Umbilical cord (tissue), 2 donors: ENCODE results near the gene DNM2. TPM values are rescaled to one million over a fixed set of nuclear protein-coding genes. Genes with fewer than 3 reads are reported as not detected.
A peak's percentile ranks its signal among the peaks of the same experiment; 100 is the strongest.
"Not testable (repeated sequence)": the region's sequence is repeated elsewhere in the genome, so short reads cannot be mapped to it uniquely, and the experiment has no call there.

Source experiments
- DNase-seq: peaks from one replicate; pipeline ENCODE4 v3.0.0-alpha.2; 2015; ENCODE audit warnings: low spot score
- total RNA-seq: library from RNA; depleted of rRNA; stranded (reverse); fragments of >200 nt; gene quantifications from one replicate; pipeline ENCODE4 v1.2.3, GENCODE V29; 2014; ENCODE audit warnings: low replicate concordance; ENCODE audit not compliant: insufficient read depth

Gene DNM2
- total RNA-seq, 1 donor from 2014 or later, result 62.8 TPM

DNA sequence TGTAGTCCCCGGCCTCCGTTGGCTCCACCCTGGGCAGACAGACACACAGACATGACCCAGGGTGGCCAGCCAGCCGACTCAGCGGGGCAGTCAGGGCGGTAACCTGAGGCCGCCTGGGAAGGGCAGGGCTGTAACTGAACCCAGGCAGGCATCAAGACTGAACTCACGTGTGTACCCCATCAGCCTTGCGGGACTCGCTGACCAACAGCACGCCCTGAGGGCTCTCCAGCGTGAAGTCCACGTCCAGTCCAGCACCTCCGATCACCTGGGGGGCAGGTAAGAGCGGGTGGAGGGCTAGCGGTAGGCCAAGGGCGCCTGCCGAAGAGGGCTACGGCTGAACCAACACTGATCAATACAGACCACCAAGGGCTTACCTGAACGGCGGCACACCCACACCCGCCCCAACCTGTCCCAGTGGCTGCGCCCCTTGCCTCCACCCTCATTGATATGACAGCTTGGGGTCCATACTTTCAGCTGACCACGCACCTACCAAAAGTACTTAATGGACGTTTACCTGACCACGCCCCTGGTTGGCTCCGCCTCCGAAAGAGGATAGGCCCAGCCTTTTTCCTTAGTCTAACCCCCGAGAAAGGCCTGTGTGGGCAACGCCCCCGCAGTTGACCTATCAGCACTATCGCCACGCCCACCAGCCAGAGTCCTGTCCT, 117.3 kb downstream of the DNM2 start:
- DNase-seq, result no peak

DNA sequence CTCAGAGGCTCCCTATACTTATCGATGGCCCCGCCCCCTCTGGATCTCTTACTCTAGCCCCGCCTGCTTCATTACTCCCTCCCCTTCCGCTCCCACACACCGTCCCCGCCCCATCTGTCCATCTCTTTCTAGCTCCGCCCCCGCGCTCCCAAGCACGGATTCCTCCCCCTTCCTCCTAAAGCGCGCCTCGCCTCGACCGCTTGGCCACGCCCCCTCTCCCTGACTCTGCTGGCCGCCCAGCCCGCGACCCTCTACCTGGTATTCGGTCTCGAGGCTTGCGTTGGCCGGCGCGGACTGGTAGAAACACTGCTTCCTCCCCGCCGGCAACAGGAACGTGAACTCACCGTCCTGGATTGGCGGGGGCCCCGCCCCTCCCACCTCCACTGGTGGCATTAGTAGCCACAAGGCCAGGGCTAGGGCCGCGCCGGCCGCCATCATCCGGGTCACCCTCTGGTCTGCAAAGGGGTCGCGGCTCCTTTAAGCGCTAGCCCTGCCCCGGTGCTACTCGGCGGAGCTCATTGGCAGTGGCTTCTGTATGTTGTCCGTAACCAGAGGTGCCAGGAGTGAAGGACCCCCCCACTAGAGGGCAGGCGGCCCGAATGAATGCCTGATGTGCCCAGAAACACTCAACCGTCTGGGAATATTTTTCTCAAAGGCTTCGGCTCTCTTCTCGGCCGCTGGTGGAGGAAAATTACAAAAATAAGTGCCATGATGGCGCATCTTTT, 118.0 kb downstream of the DNM2 start, which contains the start of gene TMED1:
Gene TMED1, minus strand, starts transcription at position 459 of the 725 bp plus-strand sequence. Its CDS starts 21 bp downstream, at position 438.
- DNase-seq, result peak; percentile 99

DNA sequence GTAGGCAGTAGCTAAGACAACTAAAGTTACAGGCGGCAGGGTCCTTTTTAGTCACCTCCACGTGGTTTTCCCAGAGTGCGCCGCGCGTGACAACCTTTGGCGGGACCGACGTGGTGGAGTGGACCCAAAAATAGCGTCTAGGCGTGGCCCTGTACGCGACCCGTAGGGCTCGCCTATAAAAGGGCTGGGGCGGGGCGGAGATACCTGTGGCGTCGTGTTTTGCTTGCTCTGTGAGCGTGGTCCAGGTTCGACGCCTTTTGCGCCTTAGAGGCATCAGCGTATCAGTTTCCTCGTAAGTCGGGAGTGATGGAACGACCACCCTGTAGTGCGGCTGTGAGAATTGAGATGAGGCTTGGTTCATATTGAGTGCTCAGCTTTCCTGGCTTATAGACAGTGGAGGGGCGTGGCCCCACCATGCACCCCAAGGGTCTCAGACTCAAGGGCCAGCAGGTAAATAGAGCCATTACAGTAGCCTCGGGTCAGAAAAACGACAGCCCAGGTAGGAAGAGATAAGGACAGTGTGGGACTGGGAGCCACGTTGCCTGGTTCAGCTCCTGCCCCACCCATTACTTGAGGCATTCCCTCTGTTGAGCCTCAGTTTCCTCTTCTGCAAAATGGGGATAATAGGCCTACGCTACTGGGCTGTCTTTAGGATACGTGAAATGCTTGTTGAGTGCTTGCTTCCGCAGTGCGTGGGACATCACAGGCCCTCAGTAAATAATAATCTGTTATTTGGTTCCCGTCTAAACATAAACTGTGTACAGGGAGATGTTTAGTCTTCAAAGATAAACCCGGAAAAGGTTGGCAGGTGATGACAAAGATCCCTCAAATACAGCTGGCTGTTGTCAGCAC, 118.8 kb downstream of the DNM2 start:
- DNase-seq, result no peak

DNA sequence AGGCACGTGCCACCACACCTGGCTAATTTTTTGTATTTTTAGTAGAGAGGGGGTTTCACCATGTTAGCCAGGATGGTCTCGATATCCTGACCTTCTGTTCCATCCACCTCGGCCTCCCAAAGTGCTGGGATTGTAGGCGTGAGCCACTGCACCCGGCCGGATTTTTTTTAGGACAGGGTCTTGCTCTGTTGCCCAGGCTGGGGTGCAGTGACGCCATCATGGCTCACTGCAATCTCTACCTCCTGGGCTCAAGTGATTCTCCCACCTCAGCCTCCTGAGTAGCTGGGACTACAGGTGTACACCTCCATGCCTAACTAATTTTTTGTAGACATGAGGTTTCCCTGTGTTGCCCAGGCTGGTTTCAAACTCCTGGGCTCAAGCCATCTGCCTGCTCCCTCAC, 119.8 kb downstream of the DNM2 start:
- DNase-seq, result not testable (repeated sequence)

DNA sequence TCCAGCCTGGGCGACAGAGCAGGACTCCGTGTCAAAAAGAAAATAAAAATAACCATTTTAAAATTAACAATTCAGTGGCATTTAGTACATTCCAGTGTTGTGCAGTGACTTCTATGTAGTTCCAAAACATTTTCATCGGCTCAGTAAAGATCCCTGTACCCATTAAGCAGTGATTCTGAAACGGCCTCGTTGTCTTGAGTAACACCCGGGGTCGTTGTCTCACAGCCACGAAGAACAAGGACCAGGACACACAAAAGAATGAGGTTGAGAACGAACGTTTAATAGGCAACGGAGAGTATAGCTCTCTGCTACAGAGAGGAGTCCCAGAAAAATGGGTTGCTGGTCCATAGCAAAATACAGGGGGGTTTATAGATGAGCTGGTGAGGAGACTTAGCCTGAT, 120.5 kb downstream of the DNM2 start:
- DNase-seq, result no peak

DNA sequence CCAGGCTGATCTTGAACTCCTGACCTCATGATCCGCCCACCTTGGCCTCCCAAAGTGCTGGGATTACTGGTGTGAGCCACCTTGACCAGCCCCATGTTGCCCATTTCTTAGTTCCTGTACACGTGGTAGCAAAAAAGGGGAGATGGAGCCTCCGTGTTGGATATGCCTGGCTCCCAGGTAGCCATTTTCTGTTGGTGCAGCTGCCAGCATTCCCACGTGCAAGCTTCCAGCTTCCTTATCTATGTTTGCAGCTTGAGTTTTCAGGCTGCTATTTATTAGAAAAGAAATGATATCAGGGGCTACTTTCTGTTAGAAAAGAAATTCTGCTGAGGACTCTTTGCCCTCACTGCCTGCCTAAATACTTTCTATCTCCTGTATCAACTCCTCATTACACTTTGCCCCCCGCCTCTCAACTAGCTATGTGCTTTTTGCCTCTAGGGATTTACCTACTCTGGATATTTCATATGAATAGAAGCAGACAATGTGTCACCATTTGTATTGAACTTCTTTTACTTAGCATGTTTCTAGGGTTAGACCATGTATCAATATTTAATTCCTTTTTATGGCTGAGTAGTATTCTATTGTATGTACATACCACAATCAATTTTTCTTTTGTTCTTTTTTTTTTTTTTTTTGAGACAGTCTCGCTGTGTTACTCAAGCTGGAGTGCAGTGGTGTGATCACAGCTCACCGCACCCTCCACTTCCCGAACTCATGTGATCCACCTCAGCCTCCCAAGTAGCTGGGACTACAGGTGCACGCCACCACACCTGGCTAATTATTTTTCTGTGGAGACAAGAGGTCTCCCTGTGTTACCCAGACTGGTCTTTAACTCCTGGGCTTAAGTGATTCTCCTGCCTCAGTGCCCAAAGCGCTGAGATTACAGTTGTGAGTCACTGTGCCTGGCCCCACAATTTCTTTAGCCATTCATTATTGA, 121.5 kb downstream of the DNM2 start:
- no peak for DNase-seq

DNA sequence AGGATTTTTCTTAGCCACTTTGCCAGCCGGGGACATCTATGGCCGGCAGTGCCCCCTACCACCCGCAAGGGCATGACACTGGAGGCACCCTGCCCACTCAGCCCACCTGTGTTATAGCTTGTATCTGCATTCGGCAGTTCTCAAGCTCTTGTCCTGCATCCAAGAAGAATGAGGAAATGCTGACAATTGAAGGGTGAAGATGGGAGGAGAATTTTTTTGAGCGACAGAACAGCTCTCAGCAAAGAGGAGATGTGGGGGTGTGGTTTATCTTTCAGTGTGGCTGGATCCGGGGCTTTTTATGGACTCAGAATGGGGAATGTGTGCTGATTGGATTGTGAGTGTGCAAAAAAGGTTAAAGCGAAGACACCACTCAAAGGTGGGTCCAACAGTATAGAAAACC, 124.9 kb downstream of the DNM2 start:
- DNase-seq, result no peak

DNA sequence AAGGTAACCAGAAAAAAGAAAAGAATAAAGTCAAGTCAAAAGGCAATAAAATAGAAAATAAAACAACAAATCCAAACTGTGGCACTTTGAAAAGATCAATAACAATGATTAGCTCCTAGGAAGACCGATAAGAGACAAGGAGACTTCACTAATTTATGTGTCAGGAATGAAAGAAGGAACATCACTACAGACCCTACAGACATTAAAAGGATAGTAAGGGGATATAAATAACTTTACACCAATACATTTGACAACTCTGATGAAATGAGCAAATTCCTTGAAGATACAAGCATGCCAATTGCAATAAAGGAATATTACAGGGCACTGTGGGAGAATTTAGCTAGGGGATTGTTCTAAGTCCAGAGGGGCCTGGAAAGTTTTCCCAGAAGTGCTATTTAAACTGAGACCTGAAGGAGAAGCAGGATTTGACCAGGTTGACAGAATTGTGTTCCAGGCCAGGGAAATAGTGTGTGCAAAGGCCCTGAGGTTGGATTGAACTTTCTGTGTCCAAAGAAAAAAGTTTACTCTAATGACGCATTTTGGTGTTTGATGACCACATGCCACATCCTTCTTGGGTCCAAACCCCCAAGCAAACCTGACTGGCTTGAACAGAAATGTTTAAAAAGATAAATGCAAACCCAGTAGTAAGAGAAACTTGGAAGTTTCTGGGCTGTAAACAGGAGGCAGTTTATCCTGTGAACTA, 128.8 kb downstream of the DNM2 start:
- no peak for DNase-seq

DNA sequence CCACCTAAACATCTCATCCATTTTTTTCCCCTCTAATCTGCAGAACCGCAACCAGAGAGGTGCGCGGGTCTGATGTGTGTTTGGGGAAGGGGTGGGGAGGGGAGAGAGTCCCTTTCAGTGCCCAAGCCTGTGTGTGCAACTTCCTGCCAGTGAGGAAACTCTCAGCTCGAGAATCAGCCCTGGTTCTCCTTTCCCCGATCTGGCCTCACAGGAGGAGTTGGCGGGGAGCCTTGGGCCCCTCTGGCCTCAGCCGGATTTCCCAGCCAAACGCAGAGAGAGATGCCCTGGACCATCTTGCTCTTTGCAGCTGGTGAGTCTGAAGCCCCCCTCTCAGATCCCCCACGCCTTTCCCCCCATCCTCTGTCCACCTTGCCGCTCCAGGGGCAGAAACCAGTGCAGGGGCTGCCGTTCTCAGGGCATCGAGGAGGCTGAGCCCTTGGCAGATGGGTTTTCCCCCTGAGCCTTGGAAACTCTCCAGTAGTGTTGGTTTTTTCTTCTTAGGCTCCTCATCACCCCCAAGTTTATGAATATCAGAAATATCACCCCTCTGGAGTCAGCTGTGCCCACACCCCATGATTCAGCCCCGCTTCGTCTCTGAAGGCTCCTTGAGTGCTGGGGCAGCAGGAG, 130.5 kb downstream of the DNM2 start, which contains the start of gene C19orf38:
Gene C19orf38, plus strand, starts transcription at position 186 of the 627 bp plus-strand sequence. Its CDS starts 94 bp downstream, at position 280.
- peak; percentile 78 for DNase-seq

DNA sequence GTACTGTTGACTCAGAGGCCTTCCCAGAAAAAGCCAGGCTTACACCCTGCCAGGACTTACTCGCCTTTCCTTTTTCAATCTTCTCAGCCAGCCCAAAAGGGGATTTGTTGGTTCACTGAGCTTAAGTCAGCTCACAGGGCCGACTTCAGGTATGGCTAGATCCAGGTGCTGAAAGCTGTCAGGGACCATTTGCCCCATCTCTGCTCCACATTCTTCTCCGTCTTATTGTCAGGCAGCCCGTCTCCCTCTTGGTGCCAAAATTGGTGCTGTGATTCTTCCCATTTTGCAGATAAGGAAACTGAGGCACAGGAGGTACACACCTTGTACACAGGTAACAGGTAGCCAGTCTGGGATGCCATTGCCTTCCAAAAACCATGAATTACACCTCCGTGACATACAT, 132.8 kb downstream of the DNM2 start:
- DNase-seq, result no peak

DNA sequence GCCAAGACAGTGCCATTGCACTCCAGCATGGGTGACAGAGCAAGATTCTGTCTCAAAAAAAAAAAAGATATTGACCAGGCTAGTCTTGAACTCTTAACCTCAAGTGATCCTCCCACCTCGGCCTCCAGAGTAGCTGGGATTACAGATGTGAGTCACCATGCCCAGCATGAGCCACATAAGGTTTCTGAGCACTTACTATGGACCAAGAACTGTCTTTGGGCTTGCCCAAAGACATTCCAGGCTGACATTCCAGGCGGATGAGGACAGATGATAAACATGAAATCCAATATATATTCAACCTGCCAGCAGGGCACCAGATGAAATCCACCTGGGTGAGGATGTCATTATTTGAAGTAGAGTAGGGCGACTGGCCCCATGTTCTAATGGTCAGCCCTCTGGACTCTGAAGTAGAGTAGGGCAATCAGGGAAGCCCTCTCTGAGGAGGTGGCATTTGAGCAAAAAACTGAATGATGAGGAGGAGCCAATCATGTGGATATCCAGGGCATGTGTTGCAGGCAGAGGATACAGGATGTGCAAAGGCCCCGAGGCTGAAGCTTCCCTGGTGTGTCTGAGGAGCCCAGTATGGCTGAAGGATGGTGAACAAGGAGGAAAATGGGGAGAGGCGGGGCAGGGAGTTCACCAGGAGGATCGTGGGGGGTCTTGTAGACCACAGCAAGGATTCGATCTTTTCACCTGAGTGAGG, 134.4 kb downstream of the DNM2 start:
- no peak for DNase-seq

DNA sequence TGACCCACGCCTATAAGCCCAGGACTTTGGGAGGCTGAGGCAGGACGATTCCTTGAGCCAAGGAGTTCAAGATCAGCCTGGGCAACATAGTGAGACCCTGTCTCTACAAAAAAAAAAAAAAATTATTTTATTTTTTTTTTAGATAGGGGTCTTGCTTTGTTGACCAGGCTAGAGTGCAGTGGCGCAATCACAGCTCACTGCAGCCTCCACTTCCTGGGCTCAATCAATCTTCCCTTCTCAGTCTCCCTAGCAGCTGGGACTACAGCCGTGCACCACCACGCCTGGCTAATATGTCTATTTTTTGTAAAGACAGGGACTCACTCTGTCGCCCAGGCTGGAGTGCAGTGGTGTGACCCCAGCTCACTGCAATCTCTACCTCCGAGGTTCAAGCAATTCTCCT, 135.1 kb downstream of the DNM2 start:
- DNase-seq, result no peak

DNA sequence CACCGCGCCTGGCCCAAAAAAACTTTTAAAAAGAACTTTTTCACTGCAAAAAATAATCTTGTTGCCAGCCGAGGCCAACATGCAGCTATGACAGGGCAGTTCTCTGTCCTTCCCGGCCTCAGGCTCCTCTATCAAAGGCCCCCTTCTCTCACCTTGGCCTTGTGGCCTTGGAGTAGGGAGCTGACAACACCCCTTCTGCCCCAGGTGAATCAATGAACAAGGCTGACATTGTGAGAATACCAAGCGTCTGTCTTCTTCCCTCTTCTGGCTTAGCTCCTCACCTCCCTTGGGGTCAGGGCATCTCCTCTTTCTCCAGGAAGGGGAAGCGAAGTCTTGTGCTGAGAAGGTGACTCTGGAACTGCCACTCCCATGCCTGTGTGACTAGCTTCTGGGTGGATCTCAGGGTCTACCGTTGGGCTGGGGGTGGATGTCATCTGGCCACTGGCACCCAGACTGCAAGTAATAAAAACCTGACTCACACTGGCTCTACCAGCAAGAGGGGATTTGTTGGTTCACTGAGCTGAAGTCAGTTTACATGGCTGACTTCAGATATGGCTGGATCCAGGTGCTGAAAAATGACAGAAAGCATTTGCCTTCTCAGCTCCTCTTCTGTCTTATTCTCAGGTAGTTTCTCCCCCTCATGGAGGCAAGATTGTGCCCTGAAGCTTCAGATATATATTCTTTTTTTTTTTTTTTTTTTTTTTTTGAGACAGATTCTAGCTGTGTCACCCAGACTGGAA, 136.6 kb downstream of the DNM2 start:
- DNase-seq, result no peak

DNA sequence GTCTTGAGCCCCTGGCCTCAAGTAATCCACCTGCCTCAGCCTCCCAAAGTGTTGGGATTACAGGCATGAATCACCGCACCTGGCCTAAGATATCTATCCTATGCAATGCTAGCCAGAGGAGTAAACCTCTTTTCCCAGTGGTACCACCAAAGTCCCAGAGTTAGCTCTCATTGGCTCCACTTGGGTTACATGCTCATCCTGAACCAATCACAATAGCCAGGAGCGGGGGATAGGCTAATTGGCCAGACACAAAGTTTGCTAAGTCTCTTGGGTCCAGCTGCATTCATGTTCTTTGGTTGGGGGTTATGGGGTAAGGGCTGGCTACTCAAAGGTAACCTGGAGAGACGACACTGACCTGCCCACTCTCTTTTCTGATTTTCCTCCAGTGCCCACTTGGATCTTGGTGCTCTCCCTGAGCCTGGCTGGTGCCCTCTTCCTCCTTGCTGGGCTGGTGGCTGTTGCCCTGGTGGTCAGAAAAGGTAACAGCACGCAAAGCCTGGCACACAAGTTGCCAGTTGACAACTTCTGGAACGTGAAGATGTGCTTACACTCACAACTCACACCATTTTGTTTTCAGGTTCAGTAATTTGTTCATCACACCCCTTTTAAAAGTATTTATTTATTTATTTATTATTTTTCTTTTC, 138.1 kb downstream of the DNM2 start:
- DNase-seq, result no peak

DNA sequence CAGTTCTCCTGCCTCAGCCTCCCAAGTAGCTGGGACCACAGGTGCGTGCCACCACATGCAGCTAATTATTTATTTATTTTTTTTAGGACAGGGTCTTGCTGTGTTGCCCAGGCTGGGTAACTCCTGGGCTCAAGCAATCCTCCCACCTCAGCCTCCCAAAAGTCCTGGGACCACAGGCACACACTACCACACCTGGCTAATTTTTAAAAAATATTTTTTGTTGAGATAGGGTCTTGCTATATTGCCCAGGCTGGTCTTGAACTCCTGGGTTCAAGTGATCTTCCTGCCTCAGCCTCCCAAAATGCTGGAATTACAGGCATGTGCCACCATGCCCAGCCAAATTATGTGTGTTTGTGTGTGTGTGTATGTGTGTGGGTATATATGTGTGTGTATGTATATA, 139.0 kb downstream of the DNM2 start:
- DNase-seq, result not testable (repeated sequence)

DNA sequence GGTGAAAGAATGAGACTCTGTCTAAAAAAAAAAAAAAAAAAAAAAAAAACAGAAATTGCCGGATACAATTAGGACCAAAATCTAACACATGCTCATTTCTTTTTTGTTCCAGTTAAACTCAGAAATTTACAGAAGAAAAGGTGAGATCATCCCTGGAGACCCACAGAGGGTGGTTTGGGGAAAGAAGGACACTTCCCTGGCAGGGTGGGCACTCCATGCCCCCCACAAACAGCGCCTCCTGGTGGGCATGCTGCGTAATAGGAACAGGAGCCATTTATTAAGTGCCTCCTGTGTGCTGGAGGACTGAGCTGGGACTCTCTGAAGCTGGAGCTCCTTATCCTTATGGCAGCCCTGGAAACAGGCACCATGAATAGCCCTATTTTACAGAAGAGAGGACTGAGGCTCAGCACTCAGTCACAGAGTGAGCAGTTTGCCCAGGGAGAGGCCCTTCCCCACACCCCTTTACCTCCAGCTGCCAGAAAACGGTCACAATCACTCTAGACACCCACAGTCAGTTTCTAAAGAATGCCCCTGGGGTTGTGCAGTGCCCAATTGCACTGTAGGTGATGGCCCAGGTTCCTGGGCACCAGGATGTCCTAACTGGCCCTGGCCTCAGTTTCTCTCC, 140.4 kb downstream of the DNM2 start:
- DNase-seq, result no peak

DNA sequence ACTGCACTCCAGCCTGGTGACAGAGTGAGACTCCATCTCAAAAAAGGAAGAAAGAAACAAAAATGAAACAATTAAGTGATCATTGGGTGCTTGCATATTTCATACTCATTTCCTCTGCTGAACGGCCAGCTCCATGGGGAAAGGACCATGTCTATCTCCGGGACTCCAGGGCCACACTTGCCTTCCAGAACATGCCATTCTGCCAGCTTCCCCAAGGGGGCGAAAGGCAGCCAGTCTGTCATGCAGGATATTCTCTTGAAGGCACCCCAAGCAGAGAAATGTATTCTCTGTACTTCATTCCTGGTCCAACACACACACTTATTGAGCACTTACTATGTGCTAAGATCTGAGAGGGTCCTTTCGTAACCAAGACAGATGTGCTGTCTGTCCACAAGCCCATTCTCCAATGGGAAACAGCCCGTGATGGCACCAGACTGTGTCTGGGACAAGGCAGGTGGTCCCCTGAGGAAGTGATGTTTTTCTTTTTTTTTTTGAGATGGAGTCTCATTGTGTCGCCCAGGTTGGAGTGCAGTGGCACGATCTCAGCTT, 143.3 kb downstream of the DNM2 start:
- no peak for DNase-seq
